ENCODE results near the gene ZMIZ2.

DNA sequence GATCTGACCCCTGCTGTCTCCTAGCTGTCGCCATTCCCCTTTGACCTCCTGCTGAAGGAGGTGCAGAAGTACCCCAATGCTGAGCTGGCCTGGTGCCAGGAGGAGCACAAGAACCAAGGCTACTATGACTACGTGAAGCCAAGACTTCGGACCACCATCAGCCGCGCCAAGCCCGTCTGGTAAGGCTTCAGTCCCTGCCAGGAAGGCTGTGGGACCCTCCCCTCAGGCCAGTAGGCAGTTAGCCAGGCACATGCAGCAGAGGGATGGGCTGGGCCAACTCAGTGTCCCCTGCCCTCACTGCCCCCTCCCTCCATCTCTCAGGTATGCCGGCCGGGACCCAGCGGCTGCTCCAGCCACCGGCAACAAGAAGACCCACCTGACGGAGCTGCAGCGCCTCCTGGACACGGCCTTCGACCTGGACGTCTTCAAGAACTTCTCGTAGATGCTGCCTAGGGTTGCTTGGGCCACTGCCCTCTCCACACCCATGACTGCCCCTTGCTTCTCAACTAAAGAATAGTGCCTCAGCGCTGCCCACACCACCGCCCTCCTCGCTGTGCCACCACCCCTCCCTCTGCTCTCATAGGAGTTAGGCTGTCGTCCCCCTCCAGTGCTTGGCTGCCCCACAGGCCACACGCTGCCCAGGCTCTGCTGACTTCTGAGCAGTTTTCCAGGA, 41.0 kb upstream of the ZMIZ2 start:
- TF ChIP-seq, protein P1, sequence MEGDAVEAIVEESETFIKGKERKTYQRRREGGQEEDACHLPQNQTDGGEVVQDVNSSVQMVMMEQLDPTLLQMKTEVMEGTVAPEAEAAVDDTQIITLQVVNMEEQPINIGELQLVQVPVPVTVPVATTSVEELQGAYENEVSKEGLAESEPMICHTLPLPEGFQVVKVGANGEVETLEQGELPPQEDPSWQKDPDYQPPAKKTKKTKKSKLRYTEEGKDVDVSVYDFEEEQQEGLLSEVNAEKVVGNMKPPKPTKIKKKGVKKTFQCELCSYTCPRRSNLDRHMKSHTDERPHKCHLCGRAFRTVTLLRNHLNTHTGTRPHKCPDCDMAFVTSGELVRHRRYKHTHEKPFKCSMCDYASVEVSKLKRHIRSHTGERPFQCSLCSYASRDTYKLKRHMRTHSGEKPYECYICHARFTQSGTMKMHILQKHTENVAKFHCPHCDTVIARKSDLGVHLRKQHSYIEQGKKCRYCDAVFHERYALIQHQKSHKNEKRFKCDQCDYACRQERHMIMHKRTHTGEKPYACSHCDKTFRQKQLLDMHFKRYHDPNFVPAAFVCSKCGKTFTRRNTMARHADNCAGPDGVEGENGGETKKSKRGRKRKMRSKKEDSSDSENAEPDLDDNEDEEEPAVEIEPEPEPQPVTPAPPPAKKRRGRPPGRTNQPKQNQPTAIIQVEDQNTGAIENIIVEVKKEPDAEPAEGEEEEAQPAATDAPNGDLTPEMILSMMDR (IDR thresholded peaks at IDR 0.05) = no peak
- TF ChIP-seq ZFX (IDR thresholded peaks at IDR 0.05; ENCODE audit: borderline replicate concordance) = no peak
